ENCODE results near the gene KRTAP4-1. TPM values are rescaled to one million over a fixed set of nuclear protein-coding genes. Genes with fewer than 3 reads are reported as not detected.
"Not testable (repeated sequence)": the region's sequence is repeated elsewhere in the genome, so short reads cannot be mapped to it uniquely, and the experiment has no call there.

The KRTAP4-1 gene
- total RNA-seq, 1 experiment from 2014 or later: not detected

- no peak for DNase-seq
- H3K27ac Mint-ChIP-seq (ENCODE audit: unreplicated experiment): no peak overlapping the region
- H3K36me3 Mint-ChIP-seq (ENCODE audit: insufficient read depth, unreplicated experiment): no peaks in the 10 kb centered on the region
- H3K27me3 Mint-ChIP-seq (ENCODE audit: unreplicated experiment): no peaks in the 10 kb centered on the region
- H3K4me1 Mint-ChIP-seq (ENCODE audit: low read depth, unreplicated experiment): peaks cover 6% of the 10 kb centered on the region
- intact Hi-C loops (cut with micrococcal nuclease; ENCODE audit: unreplicated experiment): no loop called here
- H3K4me3 Mint-ChIP-seq (ENCODE audit: low read depth, unreplicated experiment): no peak overlapping the region
- no TSS peak for BruUV-seq (replicated peaks)
- no peaks in the 10 kb centered on the region for H3K9me3 Mint-ChIP-seq (ENCODE audit: low read depth, unreplicated experiment)
- TF ChIP-seq, protein P1, sequence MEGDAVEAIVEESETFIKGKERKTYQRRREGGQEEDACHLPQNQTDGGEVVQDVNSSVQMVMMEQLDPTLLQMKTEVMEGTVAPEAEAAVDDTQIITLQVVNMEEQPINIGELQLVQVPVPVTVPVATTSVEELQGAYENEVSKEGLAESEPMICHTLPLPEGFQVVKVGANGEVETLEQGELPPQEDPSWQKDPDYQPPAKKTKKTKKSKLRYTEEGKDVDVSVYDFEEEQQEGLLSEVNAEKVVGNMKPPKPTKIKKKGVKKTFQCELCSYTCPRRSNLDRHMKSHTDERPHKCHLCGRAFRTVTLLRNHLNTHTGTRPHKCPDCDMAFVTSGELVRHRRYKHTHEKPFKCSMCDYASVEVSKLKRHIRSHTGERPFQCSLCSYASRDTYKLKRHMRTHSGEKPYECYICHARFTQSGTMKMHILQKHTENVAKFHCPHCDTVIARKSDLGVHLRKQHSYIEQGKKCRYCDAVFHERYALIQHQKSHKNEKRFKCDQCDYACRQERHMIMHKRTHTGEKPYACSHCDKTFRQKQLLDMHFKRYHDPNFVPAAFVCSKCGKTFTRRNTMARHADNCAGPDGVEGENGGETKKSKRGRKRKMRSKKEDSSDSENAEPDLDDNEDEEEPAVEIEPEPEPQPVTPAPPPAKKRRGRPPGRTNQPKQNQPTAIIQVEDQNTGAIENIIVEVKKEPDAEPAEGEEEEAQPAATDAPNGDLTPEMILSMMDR (IDR thresholded peaks at IDR 0.05; ENCODE audit: unreplicated experiment): no peak
- CTCF ChIA-PET: no interaction called here
Observed at GRCh38 chr17:41151525-41151924, 33.2 kb downstream of the KRTAP4-1 start.

DNA sequence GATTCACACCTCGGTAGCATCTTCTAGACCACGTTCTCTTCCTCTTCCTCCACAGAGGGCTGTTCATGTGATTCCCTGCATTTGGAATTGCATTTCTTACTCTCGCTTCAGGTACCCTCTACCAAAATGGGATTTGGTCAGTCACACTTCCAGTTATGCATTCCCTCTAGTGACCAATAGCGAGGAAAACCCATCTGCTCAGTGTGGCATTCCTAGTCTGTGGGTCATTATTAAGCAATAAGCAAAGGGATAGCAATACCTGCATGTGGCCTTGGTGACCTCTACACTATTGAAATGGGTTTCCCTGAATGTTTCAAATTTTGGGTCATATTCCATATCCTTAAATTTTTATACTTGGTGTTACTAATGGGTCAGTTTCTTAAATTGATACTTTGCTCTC, 34.7 kb downstream of the KRTAP4-1 start:
- CTCF ChIA-PET: no interaction called here
- TF ChIP-seq, protein P1 (IDR thresholded peaks at IDR 0.05; ENCODE audit: unreplicated experiment): no peak

GRCh38 chr17:41149652-41149985, 35.1 kb downstream of the KRTAP4-1 start, which contains the start of gene KRTAP4-5:
KRTAP4-5 (minus strand) TSS chr17:41149825; CDS start chr17:41149767, 58 bp downstream.
- intact Hi-C loops (cut with micrococcal nuclease; ENCODE audit: unreplicated experiment): no loop called here
- TF ChIP-seq, protein P1 (IDR thresholded peaks at IDR 0.05; ENCODE audit: unreplicated experiment): no peak
- H3K36me3 Mint-ChIP-seq (ENCODE audit: insufficient read depth, unreplicated experiment): no peaks in the 10 kb centered on the region
- H3K27me3 Mint-ChIP-seq (ENCODE audit: unreplicated experiment): no peaks in the 10 kb centered on the region
- CTCF ChIA-PET: no interaction called here
- H3K27ac Mint-ChIP-seq (ENCODE audit: unreplicated experiment): no peak within 1 kb of the TSS
- peaks cover 6% of the 10 kb centered on the region for H3K4me1 Mint-ChIP-seq (ENCODE audit: low read depth, unreplicated experiment)
- DNase-seq: no peak
- no peak within 1 kb of the TSS for H3K4me3 Mint-ChIP-seq (ENCODE audit: low read depth, unreplicated experiment)
- H3K9me3 Mint-ChIP-seq (ENCODE audit: low read depth, unreplicated experiment): no peaks in the 10 kb centered on the region
- no TSS peak for BruUV-seq (replicated peaks)

More for the DNA sequence above, 34.7 kb downstream of the KRTAP4-1 start:
- no peak overlapping the region for H3K4me3 Mint-ChIP-seq (ENCODE audit: low read depth, unreplicated experiment)
- H3K36me3 Mint-ChIP-seq (ENCODE audit: insufficient read depth, unreplicated experiment): no peaks in the 10 kb centered on the region
- BruUV-seq (replicated peaks): no TSS peak
- intact Hi-C loops (cut with micrococcal nuclease; ENCODE audit: unreplicated experiment): no loop called here
- no peak for DNase-seq
- peaks cover 6% of the 10 kb centered on the region for H3K4me1 Mint-ChIP-seq (ENCODE audit: low read depth, unreplicated experiment)
- no peak overlapping the region for H3K27ac Mint-ChIP-seq (ENCODE audit: unreplicated experiment)
- no peaks in the 10 kb centered on the region for H3K27me3 Mint-ChIP-seq (ENCODE audit: unreplicated experiment)
- H3K9me3 Mint-ChIP-seq (ENCODE audit: low read depth, unreplicated experiment): no peaks in the 10 kb centered on the region

DNA sequence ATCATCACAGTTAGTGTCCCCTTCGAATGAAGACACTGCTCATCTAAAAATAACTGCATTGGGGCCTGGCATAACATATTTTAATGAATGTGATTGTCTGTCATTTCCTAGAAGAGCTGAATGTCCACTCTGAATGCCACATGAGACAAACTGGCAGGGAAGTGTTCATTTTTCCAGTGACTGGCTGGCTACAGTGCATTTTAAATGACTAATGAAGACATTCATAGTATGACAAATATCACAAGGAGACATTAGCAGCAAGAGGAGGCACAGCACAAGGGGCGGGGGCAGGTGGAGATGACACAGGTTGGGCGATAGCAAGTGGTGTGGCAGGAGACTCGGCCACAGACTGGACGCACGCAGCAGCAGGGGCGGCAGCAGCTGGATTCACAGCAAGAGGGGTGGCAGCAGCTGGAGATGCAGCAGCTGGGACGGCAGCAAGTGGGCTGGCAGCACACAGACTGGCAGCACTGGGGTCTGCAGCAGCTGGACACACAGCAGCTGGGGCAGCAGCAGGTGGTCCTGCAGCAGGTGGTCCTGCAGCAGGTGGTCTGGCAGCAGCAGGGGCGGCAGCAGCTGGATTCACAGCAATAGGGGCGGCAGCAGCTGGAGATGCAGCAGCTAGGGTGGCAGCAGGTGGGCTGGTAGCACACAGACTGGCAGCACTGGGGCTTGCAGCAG, 35.6 kb downstream of the KRTAP4-1 start:
- H3K4me1 Mint-ChIP-seq (ENCODE audit: low read depth, unreplicated experiment); H3K4me3 Mint-ChIP-seq (ENCODE audit: low read depth, unreplicated experiment); CTCF ChIA-PET; intact Hi-C loops (cut with micrococcal nuclease; ENCODE audit: unreplicated experiment); H3K27ac Mint-ChIP-seq (ENCODE audit: unreplicated experiment); H3K36me3 Mint-ChIP-seq (ENCODE audit: insufficient read depth, unreplicated experiment); BruUV-seq (replicated peaks); DNase-seq; H3K27me3 Mint-ChIP-seq (ENCODE audit: unreplicated experiment); H3K9me3 Mint-ChIP-seq (ENCODE audit: low read depth, unreplicated experiment): not testable (repeated sequence)

DNA sequence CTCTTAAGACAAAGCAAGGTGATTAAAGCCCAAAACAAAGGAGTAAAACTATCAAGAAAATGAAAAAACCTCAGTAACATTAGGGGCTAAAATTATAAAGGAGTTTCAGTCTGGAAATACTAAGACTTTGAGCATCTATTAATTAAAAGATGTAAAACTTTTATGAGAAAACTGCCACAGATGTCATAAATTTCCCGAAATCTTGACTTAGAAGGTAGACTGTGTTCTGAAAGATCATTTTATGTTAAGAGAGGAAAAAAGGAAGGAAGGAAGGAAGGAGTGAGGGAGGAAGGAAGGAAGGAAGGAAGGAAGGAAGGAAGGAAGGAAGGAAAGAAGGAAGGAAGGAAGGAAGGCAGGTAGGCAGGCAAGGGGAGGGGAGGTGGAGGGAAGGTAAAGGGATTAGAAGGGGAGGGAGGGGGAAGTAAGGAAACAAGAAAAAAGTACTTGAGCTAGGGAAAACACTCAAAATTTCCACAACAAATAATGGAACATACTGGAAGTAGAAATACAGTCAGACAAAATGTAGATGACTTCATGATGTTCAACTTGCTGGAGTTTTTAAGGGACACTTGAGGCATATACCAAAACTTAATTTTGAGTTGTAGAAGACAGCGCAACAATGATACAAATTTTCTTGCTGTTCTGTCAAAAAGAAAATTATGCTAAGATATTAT, 37.0 kb downstream of the KRTAP4-1 start:
- peaks cover 7% of the 10 kb centered on the region for H3K9me3 Mint-ChIP-seq (ENCODE audit: low read depth, unreplicated experiment)
- TF ChIP-seq, protein P1 (IDR thresholded peaks at IDR 0.05; ENCODE audit: unreplicated experiment): no peak
- DNase-seq: no peak
- H3K36me3 Mint-ChIP-seq (ENCODE audit: insufficient read depth, unreplicated experiment): no peaks in the 10 kb centered on the region
- CTCF ChIA-PET: no interaction called here
- intact Hi-C loops (cut with micrococcal nuclease; ENCODE audit: unreplicated experiment): no loop called here
- H3K4me3 Mint-ChIP-seq (ENCODE audit: low read depth, unreplicated experiment): no peak overlapping the region
- BruUV-seq (replicated peaks): no TSS peak
- H3K27ac Mint-ChIP-seq (ENCODE audit: unreplicated experiment): no peak overlapping the region
- no peaks in the 10 kb centered on the region for H3K27me3 Mint-ChIP-seq (ENCODE audit: unreplicated experiment)
- peaks cover 6% of the 10 kb centered on the region for H3K4me1 Mint-ChIP-seq (ENCODE audit: low read depth, unreplicated experiment)
